H1 (cell line): Measurements from ENCODE around the gene MPND. TPM values are rescaled to one million over a fixed set of nuclear protein-coding genes. Genes with fewer than 3 reads are reported as not detected.
A peak's percentile ranks its signal among the peaks of the same experiment; 100 is the strongest.

Experiments used
- CTCF ChIA-PET: fragments of 300-600 bp; sonication (Branson Sonifier 250); formaldehyde crosslinking; loops from one replicate; lab custom pipeline; 2021; ENCODE audit not compliant: partially characterized antibody; lab: Charles Lee
- POLR2A ChIA-PET: fragments of 300-600 bp; sonication (Branson Sonifier 250); formaldehyde crosslinking; loops from one replicate; lab custom pipeline; 2021; ENCODE audit warnings: inconsistent platforms; ENCODE audit not compliant: partially characterized antibody; lab: Charles Lee
- DNase-seq, 2 experiments: peaks; one replicate each; pipeline versions ENCODE4 v3.0.0 to v3.0.0-alpha.2; 2010 to 2022; ENCODE audit warnings: low spot score in 2 of 2, low read depth in 1 of 2, mixed read lengths in 1 of 2
- FAIRE-seq: peaks from 2 replicates; lab custom pipeline; 2011; peaks lifted over from hg19 to GRCh38; lab: Jason Lieb, UNC
- H2AFZ ChIP-seq: 2 replicates; pipeline ENCODE4 v1.8.1; 2012; ENCODE audit warnings: low read length, inconsistent platforms
- H2AK5ac ChIP-seq: 2 replicates; pipeline ENCODE4 v1.6.1; 2013; ENCODE audit warnings: low read depth, low read length
- H2BK120ac ChIP-seq: replicated peaks from 2 replicates; pipeline ENCODE3; 2013; ENCODE audit warnings: low read depth, low read length, inconsistent platforms
- H2BK12ac ChIP-seq: 2 replicates; pipeline ENCODE4 v1.6.1; 2013; ENCODE audit warnings: low read depth, low read length
- H2BK15ac ChIP-seq: 2 replicates; pipeline ENCODE4 v1.6.1; 2013; ENCODE audit warnings: low read length
- H2BK20ac ChIP-seq: 2 replicates; pipeline ENCODE4 v1.6.1; 2013; ENCODE audit warnings: low read length
- H2BK5ac ChIP-seq: 2 replicates; pipeline ENCODE4 v1.6.1; 2013; ENCODE audit warnings: low read depth, low read length
- H3K14ac ChIP-seq: 2 replicates; pipeline ENCODE4 v1.6.1; 2013; ENCODE audit warnings: inconsistent platforms; ENCODE audit not compliant: insufficient read length
- H3K18ac ChIP-seq: 2 replicates; pipeline ENCODE4 v1.6.1; 2013; ENCODE audit warnings: low read length; ENCODE audit errors: extremely low read depth
- H3K23ac ChIP-seq: 2 replicates; pipeline ENCODE4 v1.6.1; 2013; ENCODE audit warnings: inconsistent platforms; ENCODE audit not compliant: insufficient read length
- H3K23me2 ChIP-seq: 2 replicates; pipeline ENCODE4 v1.6.1; 2013; ENCODE audit warnings: low read depth, low read length
- H3K27ac ChIP-seq: 2 replicates; pipeline ENCODE4 v1.6.1; 2011; ENCODE audit warnings: low read depth, low read length, inconsistent platforms
- H3K27me3 ChIP-seq, 4 experiments: replicated peaks in 1 of 4; 1 replicate in 1 of 4; 2 replicates in 3 of 4; pipeline versions ENCODE4 v1.6.1 to v1.8.1; 2011 to 2013; ENCODE audit warnings: low read length in 3 of 4, mild to moderate bottlenecking in 3 of 4, inconsistent platforms in 2 of 4, mixed read lengths in 2 of 4, moderate library complexity in 1 of 4; ENCODE audit not compliant: control insufficient read depth in 3 of 4, insufficient read depth in 3 of 4; ENCODE audit errors: extremely low read depth in 1 of 4
- H3K36me3 ChIP-seq, 4 experiments: 2 replicates each; pipeline versions ENCODE4 v1.6.1 to v1.8.1; 2011 to 2013; ENCODE audit warnings: mild to moderate bottlenecking in 4 of 4, low read length in 3 of 4, moderate library complexity in 2 of 4, control low read depth in 1 of 4, inconsistent platforms in 1 of 4; ENCODE audit not compliant: insufficient read depth in 4 of 4, control insufficient read depth in 2 of 4
- H3K4ac ChIP-seq: replicated peaks from 2 replicates; pipeline ENCODE3; 2013; ENCODE audit warnings: low read length, low read depth, mixed read lengths, inconsistent platforms; ENCODE audit not compliant: insufficient read length
- H3K4me1 ChIP-seq, 4 experiments: replicated peaks in 1 of 4; 1 replicate in 1 of 4; 2 replicates in 3 of 4; pipeline versions ENCODE4 v1.6.1 to v1.8.1; 2011 to 2013; ENCODE audit warnings: low read length in 3 of 4, inconsistent platforms in 2 of 4, mixed read lengths in 1 of 4; ENCODE audit not compliant: insufficient read depth in 4 of 4, control insufficient read depth in 3 of 4
- H3K4me2 ChIP-seq, 2 experiments: 2 replicates each; pipeline versions ENCODE4 v1.6.1 to v1.8.1; 2011 to 2013; ENCODE audit warnings: low read depth in 2 of 2, low read length in 2 of 2, control low read depth in 1 of 2, inconsistent platforms in 1 of 2, mild to moderate bottlenecking in 1 of 2; ENCODE audit not compliant: insufficient read depth in 1 of 2
- H3K4me3 ChIP-seq, 4 experiments: fragments of 200-600, 300-600 bp in 1 of 4; sonication (generic), shearing (Covaris generic), sonication (Bioruptor Twin) in 1 of 4; 2 replicates each; pipeline versions ENCODE4 v1.5.1 to v1.8.1; 2011 to 2016; ENCODE audit warnings: low read length in 4 of 4, low read depth in 3 of 4, control low read depth in 2 of 4, inconsistent platforms in 2 of 4, mild to moderate bottlenecking in 2 of 4, mixed read lengths in 1 of 4, moderate library complexity in 1 of 4; ENCODE audit not compliant: insufficient read depth in 2 of 4; ENCODE audit errors: extremely low read depth in 1 of 4
- H3K56ac ChIP-seq: replicated peaks from 2 replicates; pipeline ENCODE3; 2013; ENCODE audit warnings: low read depth, mild to moderate bottlenecking, mixed read lengths, low read length, inconsistent platforms; ENCODE audit not compliant: insufficient read length
- H3K79me1 ChIP-seq: 2 replicates; pipeline ENCODE4 v1.6.1; 2013; ENCODE audit warnings: low read depth, low read length, control low read depth
- H3K79me2 ChIP-seq, 2 experiments: 2 replicates each; pipeline versions ENCODE4 v1.6.1 to v1.8.1; 2012 to 2013; ENCODE audit warnings: low read length in 2 of 2, mild to moderate bottlenecking in 2 of 2, inconsistent platforms in 1 of 2; ENCODE audit not compliant: insufficient read depth in 2 of 2, control insufficient read depth in 1 of 2
- H3K9ac ChIP-seq, 4 experiments: replicated peaks in 1 of 4; 1 replicate in 1 of 4; 2 replicates in 3 of 4; pipeline versions ENCODE4 v1.6.1 to v1.8.1; 2011 to 2013; ENCODE audit warnings: low read depth in 3 of 4, low read length in 3 of 4, control low read depth in 2 of 4, mild to moderate bottlenecking in 2 of 4, moderate library complexity in 2 of 4, inconsistent platforms in 1 of 4; ENCODE audit errors: extremely low read depth in 1 of 4
- H3K9me3 ChIP-seq, 2 experiments: 2 replicates each; pipeline versions ENCODE4 v1.6.1 to v1.8.1; 2012 to 2013; ENCODE audit warnings: mild to moderate bottlenecking in 2 of 2, moderate library complexity in 2 of 2, control low read depth in 1 of 2, inconsistent platforms in 1 of 2, low read depth in 1 of 2, low read length in 1 of 2, mixed read lengths in 1 of 2; ENCODE audit not compliant: insufficient read depth in 2 of 2
- H4K20me1 ChIP-seq, 2 experiments: replicated peaks in 1 of 2; 2 replicates each; pipeline versions ENCODE3 to v1.8.1; 2011 to 2013; ENCODE audit warnings: inconsistent platforms in 2 of 2, low read length in 2 of 2, mild to moderate bottlenecking in 1 of 2; ENCODE audit not compliant: insufficient read depth in 2 of 2, control insufficient read depth in 1 of 2
- H4K5ac ChIP-seq: 2 replicates; pipeline ENCODE4 v1.6.1; 2013; ENCODE audit warnings: low read length, low read depth, mixed read lengths, inconsistent platforms; ENCODE audit not compliant: insufficient read length
- H4K8ac ChIP-seq: 2 replicates; pipeline ENCODE4 v1.8.0; 2013; ENCODE audit warnings: mild to moderate bottlenecking, moderate library complexity, low read length, inconsistent platforms; ENCODE audit not compliant: insufficient read depth; ENCODE audit errors: extremely low read depth
- H4K91ac ChIP-seq: replicated peaks from 2 replicates; pipeline ENCODE3; 2013; ENCODE audit warnings: low read length, mixed read lengths, inconsistent platforms; ENCODE audit not compliant: insufficient read length
- CTCF ChIP-seq, 3 experiments: IDR thresholded peaks; 1 replicate in 2 of 3; 2 replicates in 1 of 3; pipeline versions ENCODE4 v1.5.1 to v1.6.1; 2011; ENCODE audit warnings: low read length in 3 of 3, mild to moderate bottlenecking in 3 of 3, inconsistent platforms in 2 of 3, low read depth in 1 of 3, moderate library complexity in 1 of 3; ENCODE audit not compliant: insufficient read depth in 1 of 3; ENCODE audit errors: control extremely low read depth in 1 of 3
- GABPA ChIP-seq: IDR thresholded peaks from 2 replicates; pipeline ENCODE4 v1.6.1; 2011; ENCODE audit warnings: mild to moderate bottlenecking, low read length, moderate library complexity, borderline replicate concordance; ENCODE audit not compliant: insufficient read depth
- RAD21 ChIP-seq, 2 experiments: IDR thresholded peaks in 1 of 2; conservative IDR thresholded peaks in 1 of 2; 2 replicates each; pipeline ENCODE4 v1.6.1; 2011; ENCODE audit warnings: low read depth in 2 of 2, low read length in 2 of 2, improper control_type of control experiment in 1 of 2, inconsistent platforms in 1 of 2, mild to moderate bottlenecking in 1 of 2, moderate library complexity in 1 of 2
- RXRA ChIP-seq: IDR thresholded peaks from 2 replicates; pipeline ENCODE4 v1.6.1; 2011; ENCODE audit warnings: low read depth, mild to moderate bottlenecking, low read length, moderate library complexity; ENCODE audit not compliant: insufficient read depth
- SP2 ChIP-seq: IDR thresholded peaks from 2 replicates; pipeline ENCODE4 v1.6.1; 2012; ENCODE audit warnings: mild to moderate bottlenecking, low read length, inconsistent platforms
- SP4 ChIP-seq: IDR thresholded peaks from 2 replicates; pipeline ENCODE4 v1.6.1; 2012; ENCODE audit warnings: low read length, inconsistent platforms
- WGBS, 2 experiments: shearing (Covaris generic) in 1 of 2; methylation state at CpG; one replicate each; pipeline versions ENCODE4 v1.1.6 to v1.1.7; 2013 to 2015; ENCODE audit warnings: low lambda C conversion rate in 2 of 2, mixed read lengths in 2 of 2, inconsistent platforms in 1 of 2, low coverage in 1 of 2, missing lambda C conversion rate in 1 of 2; ENCODE audit not compliant: insufficient replicate concordance in 2 of 2, insufficient coverage in 1 of 2, insufficient read length in 1 of 2; ENCODE audit errors: extremely low coverage in 1 of 2, missing lambda C conversion rate in 1 of 2; 5-methylcytosine and 5-hydroxymethylcytosine counted together
- polyA plus RNA-seq, 7 experiments: library from polyadenylated mRNA; depleted of rRNA in 3 of 7; stranded (reverse) in 5 of 7; unstranded in 2 of 7; fragments of >200 nt in 5 of 7; fragments of 200-250 nt in 2 of 7; gene quantifications; 1 replicate in 5 of 7; 2 replicates in 1 of 7; 4 replicates in 1 of 7; pipeline versions ENCODE4 v1.2.1 to v1.2.3, GENCODE V29; 2011 to 2013; ENCODE audit warnings: missing spikeins in 2 of 7, mixed read lengths in 2 of 7
- total RNA-seq: library from RNA; stranded (reverse); fragmentation: NEBNext Ultra II Directional; extraction: Animal tissue kit (Norgen Biotek cat#: 25700); gene quantifications from 2 replicates; pipeline ENCODE4 v1.2.1, GENCODE V29; 2021

Gene MPND
- total and polyA plus RNA-seq, 2 of the 8 experiments (the other 6 are each of a cell fraction or from before 2014, with no cell fraction given), result 22.9 to 27.7 TPM

GRCh38 chr19:4369888-4370260 is 26.5 kb downstream of the MPND start:
- no peak overlapping the region for H3K14ac ChIP-seq
- no peak overlapping the region for H3K4me2 ChIP-seq
- H4K91ac ChIP-seq, result peak overlapping the region; percentile 52
- CTCF ChIA-PET, result interaction anchor here (0.7 to 1.8 kb wide), 11 partner anchors 9 to 99 kb away, joined by 3 to 6 read pairs (median 4); no protein-coding TSS in a partner anchor
- peak overlapping the region in 1 of 4 experiments; percentile 36; a peak in 2 of 7 replicates for H3K9ac ChIP-seq
- no peak overlapping the region for H2AFZ ChIP-seq
- DNase-seq, result peak in 1 of 2 experiments; percentile 74
- H3K4me1 ChIP-seq, result peaks cover 0 to 23% (median 18%) of the 10 kb centered on the region in 4 experiments; a peak in 6 of 7 replicates
- H3K23me2 ChIP-seq, result no peaks in the 10 kb centered on the region
- no peak overlapping the region for H3K18ac ChIP-seq
- peaks cover 0 to 17% of the 10 kb centered on the region in 2 experiments; a peak in 1 of 4 replicates for H3K79me2 ChIP-seq
- H2AK5ac ChIP-seq, result no peak overlapping the region
- POLR2A ChIA-PET, result interaction anchor here (0.7 to 4.1 kb wide), 12 partner anchors 9 to 107 kb away, joined by 3 to 18 read pairs (median 4); partner anchors contain the start of gene MPND
- H3K4me3 ChIP-seq, result no peak overlapping the region
- FAIRE-seq, result no peak
- H3K4ac ChIP-seq, result peak overlapping the region; percentile 69
- peaks cover 0 to 9% (median 4%) of the 10 kb centered on the region in 4 experiments; a peak in 4 of 8 replicates for H3K36me3 ChIP-seq
- peaks cover 25 to 41% of the 10 kb centered on the region in 2 experiments for H4K20me1 ChIP-seq
- 0 out of 2 replicates have a peak overlapping the region, but pooled peaks have one; percentile 32 for H2BK20ac ChIP-seq
- 69% methylated on average over 21 of the region's 21 CpGs; no CpG with 5 or more reads in 1 of the 2 experiments for WGBS, 2 experiments
- 0 out of 2 replicates have a peak overlapping the region, but pooled peaks have one; percentile 41 for H3K27ac ChIP-seq
- H3K56ac ChIP-seq, result no peak overlapping the region
- H4K5ac ChIP-seq, result no peak overlapping the region
- H3K27me3 ChIP-seq, result no peaks in the 10 kb centered on the region
- 0 out of 2 replicates have a peak overlapping the region, but pooled peaks have one; percentile 75 for H2BK5ac ChIP-seq
- H3K9me3 ChIP-seq, result no peaks in the 10 kb centered on the region
- no peak overlapping the region for H3K23ac ChIP-seq
- H3K79me1 ChIP-seq, result peaks cover 32% of the 10 kb centered on the region
- 0 out of 2 replicates have a peak overlapping the region, but pooled peaks have one; percentile 27 for H2BK12ac ChIP-seq
- H2BK15ac ChIP-seq, result no peak overlapping the region
- no peak overlapping the region for H2BK120ac ChIP-seq
- peak; percentile 50 to 62 (median 52) for TF ChIP-seq CTCF (IDR thresholded peaks at IDR 0.05; ENCODE audit: control extremely low read depth in 1 of 3, insufficient read depth in 1 of 3, low read depth in 1 of 3, low read length in 3 of 3)
- TF ChIP-seq RXRA, result no peak
- no peak for TF ChIP-seq SP2
- peak; percentile 57 for TF ChIP-seq GABPA
- no peak for TF ChIP-seq SP4
- TF ChIP-seq RAD21 (IDR thresholded peaks at IDR 0.05 in 1 of 2, conservative IDR thresholded peaks at IDR 0.05 in 1 of 2; ENCODE audit: low read depth in 2 of 2, low read length in 2 of 2), result peak; percentile 32 to 59
- H4K8ac ChIP-seq, result peak overlapping the region; percentile 73
